ENCODE results near the gene IER5. TPM values are rescaled to one million over a fixed set of nuclear protein-coding genes. Genes with fewer than 3 reads are reported as not detected.

IER5 gene
- total and polyA plus RNA-seq, 2 of the 13 experiments (the other 11 are each of a cell fraction or from before 2014, with no cell fraction given): 2.5 to 3.5 TPM

DNA sequence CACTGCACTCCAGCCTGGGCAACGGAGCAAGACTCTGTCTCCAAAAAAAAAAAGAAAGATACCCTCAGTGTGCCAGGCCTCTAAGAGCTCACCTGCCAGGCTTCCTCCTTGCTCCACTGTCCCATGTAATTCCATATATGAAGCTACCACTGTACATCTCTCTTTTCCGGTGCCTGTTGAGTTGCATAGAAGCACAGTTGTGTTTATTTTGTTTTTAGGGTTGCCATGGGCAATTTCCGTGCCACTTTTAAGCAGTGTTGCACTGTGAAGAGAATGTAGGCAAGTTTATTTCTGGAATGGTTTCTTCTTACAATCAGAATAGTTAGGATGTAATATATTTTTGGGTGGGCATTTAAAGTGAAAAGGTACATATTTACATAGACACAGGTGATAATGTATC is 31.4 kb upstream of the IER5 start:
- ATAC-seq: no peak
- Histone ChIP-seq H3K4me2 (ENCODE audit: low read depth, low read length) (no peak overlapping the region), H3K9me3 (ENCODE audit: low read length) (no peaks in the 10 kb centered on the region), H3K27ac (ENCODE audit: extremely low read length, insufficient read depth, low read length) (no peak overlapping the region), H4K20me1 (ENCODE audit: insufficient read depth, low read length) (no peaks in the 10 kb centered on the region), H3K27me3 (ENCODE audit: control insufficient read depth in 1 of 2, insufficient read depth in 2 of 2, low read length in 2 of 2) (no peaks in the 10 kb centered on the region), H3K9ac (ENCODE audit: insufficient read depth, low read depth, low read length) (no peak overlapping the region), H3K36me3 (replicated peaks in 1 of 2; ENCODE audit: control insufficient read depth in 1 of 2, insufficient read depth in 2 of 2, low read length in 2 of 2) (no peaks in the 10 kb centered on the region), H2AFZ (ENCODE audit: low read length) (no peak overlapping the region), H3K4me3 (replicated peaks in 1 of 3; ENCODE audit: insufficient read depth in 1 of 3, low read depth in 2 of 3, low read length in 3 of 3) (no peak overlapping the region), H3K79me2 (ENCODE audit: insufficient read depth, low read length) (no peaks in the 10 kb centered on the region), H3K4me1 (ENCODE audit: insufficient read depth, low read length) (no peaks in the 10 kb centered on the region)
- ChIA-PET POLR2A (no interaction called here), CTCF (ENCODE audit: low intra/inter-chr PET ratio, low total read pairs) (no interaction called here)
- FAIRE-seq: no peak
- intact Hi-C loops (cut with micrococcal nuclease; ENCODE audit: unreplicated experiment) (no loop called here), in situ Hi-C loops (cut with HindIII; ENCODE audit: extremely low pct_ligation_motif_present, low pct_unique_long_range_greater_than_20kb) (no loop called here)
- no TSS peak for BruUV-seq (replicated peaks)
- 90% methylated on average over 3 of the region's 3 CpGs for WGBS (ENCODE audit: low lambda C conversion rate)
- no peak for DNase-seq (ENCODE audit: low spot score)
- TF ChIP-seq DR1 (CRISPR knock-in tag; IDR thresholded peaks at IDR 0.05) (no peak), PCBP1 (IDR thresholded peaks at IDR 0.05; ENCODE audit: borderline replicate concordance, low read depth, low read length) (no peak), ISX (CRISPR knock-in tag; conservative IDR thresholded peaks at IDR 0.05) (no peak), ZNF749 (CRISPR knock-in tag; IDR thresholded peaks at IDR 0.05; ENCODE audit: borderline replicate concordance) (no peak), GFI1 (CRISPR knock-in tag; IDR thresholded peaks at IDR 0.05; ENCODE audit: borderline replicate concordance) (no peak), ZNF501 (CRISPR knock-in tag; IDR thresholded peaks at IDR 0.05) (no peak), ZNF256 (CRISPR knock-in tag; conservative IDR thresholded peaks at IDR 0.05) (no peak), MAFK (conservative IDR thresholded peaks at IDR 0.05 in 1 of 2, IDR thresholded peaks at IDR 0.05 in 1 of 2; ENCODE audit: low read length in 2 of 2) (no peak), SAFB2 (CRISPR knock-in tag; IDR thresholded peaks at IDR 0.05; ENCODE audit: borderline replicate concordance, low read depth) (no peak), MYNN (CRISPR knock-in tag; IDR thresholded peaks at IDR 0.05; ENCODE audit: low read depth) (no peak)
- TF ChIP-seq, protein P1, sequence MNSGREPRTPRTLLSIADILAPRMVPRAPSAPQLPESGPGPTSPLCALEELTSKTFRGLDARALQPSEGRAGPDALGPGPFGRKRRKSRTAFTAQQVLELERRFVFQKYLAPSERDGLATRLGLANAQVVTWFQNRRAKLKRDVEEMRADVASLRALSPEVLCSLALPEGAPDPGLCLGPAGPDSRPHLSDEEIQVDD (CRISPR knock-in tag; IDR thresholded peaks at IDR 0.05; ENCODE audit: borderline replicate concordance): no peak
- TF ChIP-seq, protein P2, sequence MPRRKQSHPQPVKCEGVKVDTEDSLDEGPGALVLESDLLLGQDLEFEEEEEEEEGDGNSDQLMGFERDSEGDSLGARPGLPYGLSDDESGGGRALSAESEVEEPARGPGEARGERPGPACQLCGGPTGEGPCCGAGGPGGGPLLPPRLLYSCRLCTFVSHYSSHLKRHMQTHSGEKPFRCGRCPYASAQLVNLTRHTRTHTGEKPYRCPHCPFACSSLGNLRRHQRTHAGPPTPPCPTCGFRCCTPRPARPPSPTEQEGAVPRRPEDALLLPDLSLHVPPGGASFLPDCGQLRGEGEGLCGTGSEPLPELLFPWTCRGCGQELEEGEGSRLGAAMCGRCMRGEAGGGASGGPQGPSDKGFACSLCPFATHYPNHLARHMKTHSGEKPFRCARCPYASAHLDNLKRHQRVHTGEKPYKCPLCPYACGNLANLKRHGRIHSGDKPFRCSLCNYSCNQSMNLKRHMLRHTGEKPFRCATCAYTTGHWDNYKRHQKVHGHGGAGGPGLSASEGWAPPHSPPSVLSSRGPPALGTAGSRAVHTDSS (CRISPR knock-in tag; conservative IDR thresholded peaks at IDR 0.05): no peak
- TF ChIP-seq, protein P3, sequence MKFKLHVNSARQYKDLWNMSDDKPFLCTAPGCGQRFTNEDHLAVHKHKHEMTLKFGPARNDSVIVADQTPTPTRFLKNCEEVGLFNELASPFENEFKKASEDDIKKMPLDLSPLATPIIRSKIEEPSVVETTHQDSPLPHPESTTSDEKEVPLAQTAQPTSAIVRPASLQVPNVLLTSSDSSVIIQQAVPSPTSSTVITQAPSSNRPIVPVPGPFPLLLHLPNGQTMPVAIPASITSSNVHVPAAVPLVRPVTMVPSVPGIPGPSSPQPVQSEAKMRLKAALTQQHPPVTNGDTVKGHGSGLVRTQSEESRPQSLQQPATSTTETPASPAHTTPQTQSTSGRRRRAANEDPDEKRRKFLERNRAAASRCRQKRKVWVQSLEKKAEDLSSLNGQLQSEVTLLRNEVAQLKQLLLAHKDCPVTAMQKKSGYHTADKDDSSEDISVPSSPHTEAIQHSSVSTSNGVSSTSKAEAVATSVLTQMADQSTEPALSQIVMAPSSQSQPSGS (CRISPR knock-in tag; IDR thresholded peaks at IDR 0.05): no peak
- TF ChIP-seq, protein P4, sequence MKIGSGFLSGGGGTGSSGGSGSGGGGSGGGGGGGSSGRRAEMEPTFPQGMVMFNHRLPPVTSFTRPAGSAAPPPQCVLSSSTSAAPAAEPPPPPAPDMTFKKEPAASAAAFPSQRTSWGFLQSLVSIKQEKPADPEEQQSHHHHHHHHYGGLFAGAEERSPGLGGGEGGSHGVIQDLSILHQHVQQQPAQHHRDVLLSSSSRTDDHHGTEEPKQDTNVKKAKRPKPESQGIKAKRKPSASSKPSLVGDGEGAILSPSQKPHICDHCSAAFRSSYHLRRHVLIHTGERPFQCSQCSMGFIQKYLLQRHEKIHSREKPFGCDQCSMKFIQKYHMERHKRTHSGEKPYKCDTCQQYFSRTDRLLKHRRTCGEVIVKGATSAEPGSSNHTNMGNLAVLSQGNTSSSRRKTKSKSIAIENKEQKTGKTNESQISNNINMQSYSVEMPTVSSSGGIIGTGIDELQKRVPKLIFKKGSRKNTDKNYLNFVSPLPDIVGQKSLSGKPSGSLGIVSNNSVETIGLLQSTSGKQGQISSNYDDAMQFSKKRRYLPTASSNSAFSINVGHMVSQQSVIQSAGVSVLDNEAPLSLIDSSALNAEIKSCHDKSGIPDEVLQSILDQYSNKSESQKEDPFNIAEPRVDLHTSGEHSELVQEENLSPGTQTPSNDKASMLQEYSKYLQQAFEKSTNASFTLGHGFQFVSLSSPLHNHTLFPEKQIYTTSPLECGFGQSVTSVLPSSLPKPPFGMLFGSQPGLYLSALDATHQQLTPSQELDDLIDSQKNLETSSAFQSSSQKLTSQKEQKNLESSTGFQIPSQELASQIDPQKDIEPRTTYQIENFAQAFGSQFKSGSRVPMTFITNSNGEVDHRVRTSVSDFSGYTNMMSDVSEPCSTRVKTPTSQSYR (CRISPR knock-in tag; IDR thresholded peaks at IDR 0.05; ENCODE audit: borderline replicate concordance): no peak
- TF ChIP-seq, protein P5, sequence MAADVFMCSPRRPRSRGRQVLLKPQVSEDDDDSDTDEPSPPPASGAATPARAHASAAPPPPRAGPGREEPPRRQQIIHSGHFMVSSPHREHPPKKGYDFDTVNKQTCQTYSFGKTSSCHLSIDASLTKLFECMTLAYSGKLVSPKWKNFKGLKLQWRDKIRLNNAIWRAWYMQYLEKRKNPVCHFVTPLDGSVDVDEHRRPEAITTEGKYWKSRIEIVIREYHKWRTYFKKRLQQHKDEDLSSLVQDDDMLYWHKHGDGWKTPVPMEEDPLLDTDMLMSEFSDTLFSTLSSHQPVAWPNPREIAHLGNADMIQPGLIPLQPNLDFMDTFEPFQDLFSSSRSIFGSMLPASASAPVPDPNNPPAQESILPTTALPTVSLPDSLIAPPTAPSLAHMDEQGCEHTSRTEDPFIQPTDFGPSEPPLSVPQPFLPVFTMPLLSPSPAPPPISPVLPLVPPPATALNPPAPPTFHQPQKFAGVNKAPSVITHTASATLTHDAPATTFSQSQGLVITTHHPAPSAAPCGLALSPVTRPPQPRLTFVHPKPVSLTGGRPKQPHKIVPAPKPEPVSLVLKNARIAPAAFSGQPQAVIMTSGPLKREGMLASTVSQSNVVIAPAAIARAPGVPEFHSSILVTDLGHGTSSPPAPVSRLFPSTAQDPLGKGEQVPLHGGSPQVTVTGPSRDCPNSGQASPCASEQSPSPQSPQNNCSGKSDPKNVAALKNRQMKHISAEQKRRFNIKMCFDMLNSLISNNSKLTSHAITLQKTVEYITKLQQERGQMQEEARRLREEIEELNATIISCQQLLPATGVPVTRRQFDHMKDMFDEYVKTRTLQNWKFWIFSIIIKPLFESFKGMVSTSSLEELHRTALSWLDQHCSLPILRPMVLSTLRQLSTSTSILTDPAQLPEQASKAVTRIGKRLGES (CRISPR knock-in tag; IDR thresholded peaks at IDR 0.05; ENCODE audit: borderline replicate concordance): no peak
